Astrocyte of the spinal cord (primary cell): ENCODE results near the gene GIPC3.

Experiments used
- DNase-seq: peaks from one replicate; pipeline ENCODE4 v3.0.0; 2011; ENCODE audit warnings: low read depth, low spot score
- H3K4me3 ChIP-seq: 2 replicates; pipeline ENCODE4 v1.5.1; 2011; ENCODE audit warnings: low read depth, mild to moderate bottlenecking, low read length, moderate library complexity
- in situ Hi-C: cut with HindIII; loops from 2 replicates; pipeline ENCODE4 v1.10.0; 2017; ENCODE audit warnings: low sequenced_read_pairs
- TF ChIP-seq, protein P1 (sequence below): IDR thresholded peaks from 2 replicates; pipeline ENCODE4 v1.5.1; 2012; ENCODE audit warnings: low read depth, mild to moderate bottlenecking, low read length, inconsistent platforms

GIPC3 gene

GRCh38 chr19:3637621-3638020 is 52.3 kb downstream of the GIPC3 start:
- TF ChIP-seq, protein P1, sequence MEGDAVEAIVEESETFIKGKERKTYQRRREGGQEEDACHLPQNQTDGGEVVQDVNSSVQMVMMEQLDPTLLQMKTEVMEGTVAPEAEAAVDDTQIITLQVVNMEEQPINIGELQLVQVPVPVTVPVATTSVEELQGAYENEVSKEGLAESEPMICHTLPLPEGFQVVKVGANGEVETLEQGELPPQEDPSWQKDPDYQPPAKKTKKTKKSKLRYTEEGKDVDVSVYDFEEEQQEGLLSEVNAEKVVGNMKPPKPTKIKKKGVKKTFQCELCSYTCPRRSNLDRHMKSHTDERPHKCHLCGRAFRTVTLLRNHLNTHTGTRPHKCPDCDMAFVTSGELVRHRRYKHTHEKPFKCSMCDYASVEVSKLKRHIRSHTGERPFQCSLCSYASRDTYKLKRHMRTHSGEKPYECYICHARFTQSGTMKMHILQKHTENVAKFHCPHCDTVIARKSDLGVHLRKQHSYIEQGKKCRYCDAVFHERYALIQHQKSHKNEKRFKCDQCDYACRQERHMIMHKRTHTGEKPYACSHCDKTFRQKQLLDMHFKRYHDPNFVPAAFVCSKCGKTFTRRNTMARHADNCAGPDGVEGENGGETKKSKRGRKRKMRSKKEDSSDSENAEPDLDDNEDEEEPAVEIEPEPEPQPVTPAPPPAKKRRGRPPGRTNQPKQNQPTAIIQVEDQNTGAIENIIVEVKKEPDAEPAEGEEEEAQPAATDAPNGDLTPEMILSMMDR = no peak
- in situ Hi-C loops = no loop called here

GRCh38 chr19:3638208-3639193 is 53.2 kb downstream of the GIPC3 start:
- DNase-seq = no peak
- in situ Hi-C loops = no loop called here
- H3K4me3 ChIP-seq = no peak overlapping the region
- TF ChIP-seq, protein P1 = no peak

More at GRCh38 chr19:3637621-3638020, 52.3 kb downstream of the GIPC3 start:
- DNase-seq = no peak
- no peak overlapping the region for H3K4me3 ChIP-seq

DNA sequence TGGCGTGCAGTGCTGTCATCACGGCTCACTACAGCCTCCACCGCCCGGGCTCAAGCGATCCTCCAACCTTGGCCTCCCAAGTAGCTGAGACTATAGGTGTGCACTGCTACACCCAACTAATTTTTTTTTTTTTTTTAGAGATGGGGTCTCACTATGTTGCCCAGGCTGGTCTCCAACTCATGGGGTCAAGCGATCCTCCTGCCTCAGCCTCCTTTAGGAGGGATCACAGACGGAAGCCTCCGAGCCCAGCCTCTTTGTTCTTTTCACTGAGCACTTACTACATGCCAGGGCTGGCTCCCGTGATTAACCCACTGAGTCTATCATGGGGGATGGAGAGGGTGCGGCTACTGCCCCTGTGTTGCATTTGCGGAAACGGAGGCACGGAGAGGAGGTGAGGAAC is 54.2 kb downstream of the GIPC3 start:
- DNase-seq = no peak
- TF ChIP-seq, protein P1 = no peak
- no peak overlapping the region for H3K4me3 ChIP-seq
- in situ Hi-C loops = no loop called here

DNA sequence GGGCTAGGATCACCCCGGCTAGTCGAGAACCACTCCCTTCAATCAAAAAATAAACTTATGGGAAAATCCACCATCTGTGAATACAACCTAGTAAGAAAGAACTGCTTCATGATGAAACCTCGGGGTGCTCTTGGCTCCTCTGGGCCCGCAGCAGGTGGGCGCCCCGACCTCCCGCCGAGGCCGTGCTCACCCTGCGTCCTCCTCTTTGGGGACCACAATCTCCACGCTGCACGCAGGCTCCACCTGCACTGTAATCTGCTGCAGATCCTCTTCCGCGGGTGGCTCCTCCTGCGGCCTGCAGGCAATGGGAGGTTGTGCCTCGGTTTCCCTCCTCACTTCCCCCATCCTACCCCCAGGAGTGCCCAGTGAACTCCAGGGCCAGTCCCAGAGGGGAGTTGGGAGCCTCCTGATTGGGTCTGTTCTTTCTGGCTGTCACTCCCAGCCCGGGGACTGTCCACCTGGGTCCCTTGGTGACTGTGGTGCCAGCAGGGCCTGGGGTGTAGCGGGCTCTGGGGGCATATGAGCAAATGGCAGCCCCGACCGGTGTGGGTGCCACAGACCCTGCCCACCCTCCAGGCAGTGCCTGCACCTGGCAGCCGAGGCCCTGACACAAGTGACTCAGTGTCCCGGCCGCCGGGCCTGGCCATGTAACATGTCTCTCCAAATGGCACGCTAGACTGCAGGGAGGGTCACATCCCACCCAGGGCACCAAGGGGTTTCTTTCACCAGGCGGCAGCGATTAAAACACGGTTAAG is 56.4 kb downstream of the GIPC3 start:
- TF ChIP-seq, protein P1 = no peak
- in situ Hi-C loops = no loop called here
- no peak overlapping the region for H3K4me3 ChIP-seq
- no peak for DNase-seq

DNA sequence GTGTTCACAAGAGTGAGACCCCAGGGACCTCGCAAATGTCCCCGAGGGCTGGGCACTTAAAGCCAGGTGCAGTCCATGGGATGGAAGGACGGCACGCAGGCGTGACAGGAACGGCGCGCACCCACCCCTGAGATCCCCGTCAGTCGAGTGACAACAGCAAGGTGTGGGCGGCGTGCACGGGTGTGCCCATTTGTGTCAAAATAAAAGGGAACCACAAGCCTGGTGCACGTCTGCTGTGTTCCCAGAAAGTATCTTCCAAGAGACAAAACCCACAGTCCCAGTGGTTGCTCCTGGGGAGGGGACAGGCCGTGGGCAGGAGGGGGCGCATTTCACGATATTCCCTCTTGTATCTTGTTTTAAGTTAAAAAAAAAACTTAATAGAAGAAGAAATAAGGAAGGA is 57.0 kb downstream of the GIPC3 start:
- no peak overlapping the region for H3K4me3 ChIP-seq
- in situ Hi-C loops = no loop called here
- DNase-seq = no peak
- TF ChIP-seq, protein P1 = no peak
